IMR-90 (cell line): ENCODE results near the gene LRRC4C. TPM values are rescaled to one million over a fixed set of nuclear protein-coding genes. Genes with fewer than 3 reads are reported as not detected.

ENCODE experiments used
- ATAC-seq: fragments of 200-7000 bp; cut with Tn5 transposase; 2 replicates; pipeline ENCODE4 v1.9.1; 2020; ENCODE audit warnings: low read depth, mild to moderate bottlenecking, moderate library complexity
- BruUV-seq: library from RNA; stranded (reverse); fragments of 400-500 nt; replicated peaks from 2 replicates; lab custom pipeline; 2021; lab: Mats Ljungman, UMichigan
- CTCF ChIA-PET: fragments of 300-600 bp; formaldehyde crosslinking; extraction: SDS; loops from one replicate; lab custom pipeline; 2021; ENCODE audit warnings: antibody characterized with exemption; lab: Yijun Ruan, JAX
- POLR2A ChIA-PET: fragments of 300-600 bp; sonication (Branson Sonifier 250); formaldehyde crosslinking; loops from one replicate; lab custom pipeline; 2022; ENCODE audit warnings: antibody characterized with exemption; ENCODE audit not compliant: unreplicated experiment; lab: Charles Lee
- DNase-seq: peaks from one replicate; pipeline ENCODE4 v3.0.0; 2013
- H2AFZ ChIP-seq: replicated peaks from 2 replicates; pipeline ENCODE3; 2013; ENCODE audit warnings: low read length, mild to moderate bottlenecking; ENCODE audit not compliant: poor library complexity
- H2AK5ac ChIP-seq: 2 replicates; pipeline ENCODE4 v1.6.1; 2013; ENCODE audit warnings: low read depth, low read length, inconsistent platforms
- H2AK9ac ChIP-seq: replicated peaks from 2 replicates; pipeline ENCODE3; 2013; ENCODE audit warnings: mild to moderate bottlenecking, low read depth, low read length, moderate library complexity; ENCODE audit not compliant: poor library complexity
- H2BK120ac ChIP-seq: 2 replicates; pipeline ENCODE4 v1.6.1; 2013; ENCODE audit warnings: low read depth, low read length, inconsistent platforms
- H2BK15ac ChIP-seq: 3 replicates; pipeline ENCODE4 v1.6.1; 2013; ENCODE audit warnings: low read depth, low read length, inconsistent platforms
- H2BK20ac ChIP-seq: 2 replicates; pipeline ENCODE4 v1.6.1; 2013; ENCODE audit warnings: low read depth, mild to moderate bottlenecking, inconsistent platforms, low read length, moderate library complexity
- H2BK5ac ChIP-seq: 2 replicates; pipeline ENCODE4 v1.6.1; 2013; ENCODE audit warnings: mild to moderate bottlenecking, low read depth, low read length, inconsistent platforms; ENCODE audit not compliant: poor library complexity, severe bottlenecking
- H3K14ac ChIP-seq: replicated peaks from 2 replicates; pipeline ENCODE4 v1.6.1; 2013; ENCODE audit warnings: low read depth, low read length, inconsistent platforms
- H3K18ac ChIP-seq: 2 replicates; pipeline ENCODE4 v1.6.1; 2013; ENCODE audit warnings: low read depth, low read length, control low read depth
- H3K23ac ChIP-seq: 2 replicates; pipeline ENCODE4 v1.6.1; 2013; ENCODE audit warnings: low read depth, low read length, inconsistent platforms
- H3K27ac ChIP-seq: 2 replicates; pipeline ENCODE4 v1.5.1; 2013; ENCODE audit warnings: mild to moderate bottlenecking, control low read depth, low read length; ENCODE audit not compliant: insufficient read depth
- H3K27me3 ChIP-seq: 2 replicates; pipeline ENCODE4 v1.6.1; 2013; ENCODE audit warnings: low read length; ENCODE audit not compliant: control insufficient read depth, insufficient read depth
- H3K36me3 ChIP-seq: 2 replicates; pipeline ENCODE4 v1.6.1; 2013; ENCODE audit warnings: low read length, mixed read lengths; ENCODE audit not compliant: control insufficient read depth, insufficient read depth
- H3K4ac ChIP-seq: 2 replicates; pipeline ENCODE4 v1.6.1; 2013; ENCODE audit warnings: low read depth, low read length, inconsistent platforms
- H3K4me1 ChIP-seq: 2 replicates; pipeline ENCODE4 v1.6.1; 2013; ENCODE audit warnings: low read length, mixed read lengths; ENCODE audit not compliant: control insufficient read depth, insufficient read depth
- H3K4me2 ChIP-seq: 2 replicates; pipeline ENCODE4 v1.6.1; 2013; ENCODE audit warnings: low read depth, mild to moderate bottlenecking, control low read depth, low read length, moderate library complexity
- H3K4me3 ChIP-seq: 2 replicates; pipeline ENCODE4 v1.5.1; 2013; ENCODE audit warnings: low read depth, mild to moderate bottlenecking, control low read depth, low read length, moderate library complexity; ENCODE audit not compliant: insufficient read depth
- H3K56ac ChIP-seq: 2 replicates; pipeline ENCODE4 v1.6.1; 2013; ENCODE audit warnings: low read length, inconsistent platforms; ENCODE audit not compliant: insufficient read depth; ENCODE audit errors: extremely low read depth
- H3K79me1 ChIP-seq, 2 experiments: 2 replicates each; pipeline ENCODE4 v1.6.1; 2013; ENCODE audit warnings: low read length in 2 of 2, inconsistent platforms in 1 of 2, low read depth in 1 of 2
- H3K9ac ChIP-seq: 2 replicates; pipeline ENCODE4 v1.6.1; 2013; ENCODE audit warnings: low read depth, low read length, control low read depth
- H3K9me1 ChIP-seq: 2 replicates; pipeline ENCODE4 v1.6.1; 2013; ENCODE audit warnings: low read length, inconsistent platforms; ENCODE audit not compliant: insufficient read depth
- H3K9me3 ChIP-seq: 2 replicates; pipeline ENCODE4 v1.6.1; 2013; ENCODE audit warnings: low read length; ENCODE audit not compliant: control insufficient read depth, insufficient read depth
- H4K20me1 ChIP-seq: 2 replicates; pipeline ENCODE4 v1.6.1; 2013; ENCODE audit warnings: low read length, inconsistent platforms; ENCODE audit not compliant: insufficient read depth
- H4K5ac ChIP-seq: 2 replicates; pipeline ENCODE4 v1.6.1; 2013; ENCODE audit warnings: mild to moderate bottlenecking, low read depth, low read length, control low read depth
- H4K8ac ChIP-seq, 2 experiments: 2 replicates each; pipeline ENCODE4 v1.6.1; 2013; ENCODE audit warnings: low read depth in 2 of 2, low read length in 2 of 2, control low read depth in 1 of 2, inconsistent platforms in 1 of 2
- H4K91ac ChIP-seq: 2 replicates; pipeline ENCODE4 v1.6.1; 2013; ENCODE audit warnings: low read depth, low read length, inconsistent platforms; ENCODE audit not compliant: insufficient read depth
- BHLHE40 ChIP-seq: fragments of 150-350 bp; IDR thresholded peaks from 2 replicates; pipeline ENCODE4 v1.6.1; 2016; ENCODE audit warnings: mild to moderate bottlenecking, low read depth, low read length
- CHD1 ChIP-seq: IDR thresholded peaks from 2 replicates; pipeline ENCODE4 v1.6.1; 2012; ENCODE audit warnings: low read depth, low read length, improper control_type of control experiment
- MAZ ChIP-seq: IDR thresholded peaks from 2 replicates; pipeline ENCODE4 v1.6.1; 2012; ENCODE audit warnings: low read depth, mild to moderate bottlenecking, low read length, improper control_type of control experiment, moderate library complexity, borderline replicate concordance
- MXI1 ChIP-seq: IDR thresholded peaks from 2 replicates; pipeline ENCODE4 v1.6.1; 2012; ENCODE audit warnings: low read depth, mild to moderate bottlenecking, low read length, moderate library complexity, borderline replicate concordance
- NFE2L2 ChIP-seq: fragments of 150-350 bp; IDR thresholded peaks from 2 replicates; pipeline ENCODE4 v1.6.1; 2016; ENCODE audit warnings: low read depth, mild to moderate bottlenecking, low read length
- RFX5 ChIP-seq: IDR thresholded peaks from 2 replicates; pipeline ENCODE4 v1.8.0; 2012; ENCODE audit warnings: low read depth, mild to moderate bottlenecking, low read length, moderate library complexity
- WGBS, 2 experiments: methylation state at CpG; one replicate each; pipeline versions ENCODE4 v1.1.5 to v1.1.7; 2013; ENCODE audit warnings: missing lambda C conversion rate in 2 of 2; ENCODE audit not compliant: insufficient read length in 1 of 2; ENCODE audit errors: extremely low coverage in 2 of 2; 5-methylcytosine and 5-hydroxymethylcytosine counted together
- dilution Hi-C: fragments of 300-500 bp; cut with HindIII; formaldehyde crosslinking; loops from one replicate; pipeline ENCODE4 v1.14.3; 2018; ENCODE audit warnings: low sequenced_read_pairs; ENCODE audit not compliant: unreplicated experiment
- in situ Hi-C: fragments of 300-500 bp; cut with MboI; formaldehyde crosslinking; loops from 3 replicates; pipeline ENCODE4 v1.14.3; 2019; ENCODE audit warnings: low sequenced_read_pairs, inconsistent platforms, mixed read lengths
- intact Hi-C: fragments of 100-400 bp; cut with micrococcal nuclease; formaldehyde crosslinking; loops from 2 replicates; pipeline ENCODE4 v1.10.0; 2022
- polyA plus RNA-seq, 3 experiments: library from polyadenylated mRNA; depleted of rRNA; stranded (reverse); fragments of >200 nt; gene quantifications; 2 replicates each; pipeline ENCODE4 v1.2.3, GENCODE V29; 2012; ENCODE audit warnings: low replicate concordance in 1 of 3
- total RNA-seq: library from RNA; depleted of rRNA; stranded (reverse); fragments of >200 nt; gene quantifications from 2 replicates; pipeline ENCODE4 v1.2.3, GENCODE V29; 2012
- TF ChIP-seq, protein P1 (sequence below): fragments of 150-350 bp; IDR thresholded peaks from 2 replicates; pipeline ENCODE4 v1.6.1; 2017; ENCODE audit warnings: mild to moderate bottlenecking, antibody characterized with exemption, low read length, low read depth
- TF ChIP-seq, protein P2 (sequence below): conservative IDR thresholded peaks from 2 replicates; pipeline ENCODE4 v1.5.1; 2012; ENCODE audit warnings: mild to moderate bottlenecking, low read depth, low read length, improper control_type of control experiment
- TF ChIP-seq, protein P3 (sequence below): fragments of 150-350 bp; IDR thresholded peaks from 2 replicates; pipeline ENCODE4 v1.6.1; 2016; ENCODE audit warnings: low read depth, mild to moderate bottlenecking, low read length, moderate library complexity, borderline replicate concordance

LRRC4C gene
- total and polyA plus RNA-seq, 2 of the 4 experiments (the other 2 are of a cell fraction), result under 0.01 to 0.03 TPM

DNA sequence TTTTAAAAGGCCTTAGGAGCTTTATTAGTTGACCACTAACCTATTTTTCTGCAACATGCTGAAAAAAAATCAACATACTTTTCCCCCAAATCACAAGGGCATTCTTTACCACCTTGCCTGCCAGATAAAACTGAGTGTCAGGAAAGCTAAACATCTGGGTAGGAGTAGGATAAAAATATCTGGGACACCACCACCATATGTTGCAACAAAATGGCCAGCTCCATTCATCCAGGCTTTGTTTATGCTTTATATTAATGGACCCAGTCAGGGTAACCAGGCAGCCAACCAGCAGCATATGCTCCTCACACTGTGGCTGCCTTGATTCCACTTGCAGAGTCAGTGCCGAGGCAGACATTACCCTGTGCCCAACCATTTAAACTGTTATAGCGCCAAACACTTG is 1024.5 kb downstream of the LRRC4C start:
- Histone ChIP-seq H3K4me3 (no peak overlapping the region), H3K14ac (no peak overlapping the region), H4K91ac (no peak overlapping the region), H3K27me3 (no peaks in the 10 kb centered on the region), H3K36me3 (no peaks in the 10 kb centered on the region), H3K27ac (no peak overlapping the region), H3K9me1 (no peaks in the 10 kb centered on the region), H2BK15ac (no peak overlapping the region), H3K4me1 (no peaks in the 10 kb centered on the region), H4K20me1 (no peaks in the 10 kb centered on the region), H3K18ac (no peak overlapping the region), H2AFZ (no peak overlapping the region), H3K4ac (no peak overlapping the region), H3K56ac (no peak overlapping the region), H4K5ac (no peak overlapping the region), H4K8ac (no peak overlapping the region), H3K9ac (no peak overlapping the region), H2BK5ac (no peak overlapping the region), H3K23ac (no peak overlapping the region), H3K4me2 (no peak overlapping the region), H2BK120ac (no peak overlapping the region), H3K9me3 (no peaks in the 10 kb centered on the region), H2BK20ac (no peak overlapping the region), H2AK5ac (no peak overlapping the region), H2AK9ac (no peak overlapping the region), H3K79me1 (no peaks in the 10 kb centered on the region)
- DNase-seq, result no peak
- intact Hi-C loops, result no loop called here
- no TSS peak for BruUV-seq
- WGBS, 2 experiments, result no CpG with 5 or more reads among the region's 2 CpGs
- ChIA-PET POLR2A (no interaction called here), CTCF (no interaction called here)
- no peak for TF ChIP-seq MXI1
- no peak for TF ChIP-seq NFE2L2
- TF ChIP-seq, protein P1, sequence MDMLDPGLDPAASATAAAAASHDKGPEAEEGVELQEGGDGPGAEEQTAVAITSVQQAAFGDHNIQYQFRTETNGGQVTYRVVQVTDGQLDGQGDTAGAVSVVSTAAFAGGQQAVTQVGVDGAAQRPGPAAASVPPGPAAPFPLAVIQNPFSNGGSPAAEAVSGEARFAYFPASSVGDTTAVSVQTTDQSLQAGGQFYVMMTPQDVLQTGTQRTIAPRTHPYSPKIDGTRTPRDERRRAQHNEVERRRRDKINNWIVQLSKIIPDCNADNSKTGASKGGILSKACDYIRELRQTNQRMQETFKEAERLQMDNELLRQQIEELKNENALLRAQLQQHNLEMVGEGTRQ, result no peak
- TF ChIP-seq BHLHE40, result no peak
- TF ChIP-seq, protein P2, sequence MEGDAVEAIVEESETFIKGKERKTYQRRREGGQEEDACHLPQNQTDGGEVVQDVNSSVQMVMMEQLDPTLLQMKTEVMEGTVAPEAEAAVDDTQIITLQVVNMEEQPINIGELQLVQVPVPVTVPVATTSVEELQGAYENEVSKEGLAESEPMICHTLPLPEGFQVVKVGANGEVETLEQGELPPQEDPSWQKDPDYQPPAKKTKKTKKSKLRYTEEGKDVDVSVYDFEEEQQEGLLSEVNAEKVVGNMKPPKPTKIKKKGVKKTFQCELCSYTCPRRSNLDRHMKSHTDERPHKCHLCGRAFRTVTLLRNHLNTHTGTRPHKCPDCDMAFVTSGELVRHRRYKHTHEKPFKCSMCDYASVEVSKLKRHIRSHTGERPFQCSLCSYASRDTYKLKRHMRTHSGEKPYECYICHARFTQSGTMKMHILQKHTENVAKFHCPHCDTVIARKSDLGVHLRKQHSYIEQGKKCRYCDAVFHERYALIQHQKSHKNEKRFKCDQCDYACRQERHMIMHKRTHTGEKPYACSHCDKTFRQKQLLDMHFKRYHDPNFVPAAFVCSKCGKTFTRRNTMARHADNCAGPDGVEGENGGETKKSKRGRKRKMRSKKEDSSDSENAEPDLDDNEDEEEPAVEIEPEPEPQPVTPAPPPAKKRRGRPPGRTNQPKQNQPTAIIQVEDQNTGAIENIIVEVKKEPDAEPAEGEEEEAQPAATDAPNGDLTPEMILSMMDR, result no peak
- TF ChIP-seq CHD1, result no peak
- TF ChIP-seq, protein P3, sequence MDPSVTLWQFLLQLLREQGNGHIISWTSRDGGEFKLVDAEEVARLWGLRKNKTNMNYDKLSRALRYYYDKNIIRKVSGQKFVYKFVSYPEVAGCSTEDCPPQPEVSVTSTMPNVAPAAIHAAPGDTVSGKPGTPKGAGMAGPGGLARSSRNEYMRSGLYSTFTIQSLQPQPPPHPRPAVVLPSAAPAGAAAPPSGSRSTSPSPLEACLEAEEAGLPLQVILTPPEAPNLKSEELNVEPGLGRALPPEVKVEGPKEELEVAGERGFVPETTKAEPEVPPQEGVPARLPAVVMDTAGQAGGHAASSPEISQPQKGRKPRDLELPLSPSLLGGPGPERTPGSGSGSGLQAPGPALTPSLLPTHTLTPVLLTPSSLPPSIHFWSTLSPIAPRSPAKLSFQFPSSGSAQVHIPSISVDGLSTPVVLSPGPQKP, result no peak
- no peak for TF ChIP-seq MAZ
- TF ChIP-seq RFX5, result no peak
- dilution Hi-C loops, result no loop called here
- in situ Hi-C loops, result no loop called here
- ATAC-seq, result no peak
